ENCODE results near the gene DNAH1.

DNAH1 gene

DNA sequence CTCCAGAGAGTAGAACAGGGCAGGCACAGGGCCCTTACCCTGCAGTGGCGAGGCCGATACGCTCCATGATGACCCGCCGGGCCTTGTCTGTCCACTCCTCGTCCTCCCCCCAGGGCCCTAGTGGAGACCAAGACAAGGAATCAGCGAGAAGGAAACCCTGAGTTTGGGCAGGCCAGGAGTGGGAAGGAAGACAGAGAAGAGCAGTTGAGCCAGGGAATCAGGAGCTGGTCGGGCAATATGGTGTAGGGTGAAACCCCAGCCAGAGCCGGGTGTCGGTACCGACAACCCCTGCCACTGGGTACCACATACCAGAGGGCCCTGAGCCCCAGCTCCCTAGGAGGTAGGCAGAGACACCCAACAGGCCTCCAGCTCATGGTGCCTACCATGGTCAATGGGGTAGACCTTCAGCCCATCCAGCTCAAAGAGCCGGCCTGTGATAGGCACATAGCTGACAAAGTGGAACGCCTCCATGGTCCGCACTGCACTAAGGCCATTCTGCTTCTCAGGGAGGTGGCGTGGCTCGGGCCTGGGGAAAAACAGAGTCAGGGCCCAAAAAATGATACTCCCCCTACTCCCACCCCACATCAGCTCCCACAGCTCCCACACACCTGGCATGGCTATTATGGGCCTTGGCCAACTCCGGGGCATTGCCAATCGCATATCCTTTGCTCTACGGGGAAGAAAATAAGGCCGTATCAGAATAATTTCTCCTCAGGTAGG is 90.8 kb downstream of the DNAH1 start:
- ATAC-seq (ENCODE audit: low read depth) (no peak), DNase-seq (ENCODE audit: low spot score) (peak; percentile 47)
- H3K27ac ChIP-seq (ENCODE audit: poor library complexity, severe bottlenecking): peak overlapping the region; percentile 94
- no peaks in the 10 kb centered on the region for H3K27me3 ChIP-seq (ENCODE audit: insufficient read depth, poor library complexity, severe bottlenecking)
- H3K36me3 ChIP-seq (ENCODE audit: low read depth): peaks cover 67% of the 10 kb centered on the region
- H3K4me3 ChIP-seq (ENCODE audit: severe bottlenecking): no peak overlapping the region
- no peaks in the 10 kb centered on the region for H3K9me3 ChIP-seq (ENCODE audit: severe bottlenecking)
- no peak for TF ChIP-seq CTCF (IDR thresholded peaks at IDR 0.05; ENCODE audit: poor library complexity, severe bottlenecking)
- peaks cover 23% of the 10 kb centered on the region for H3K4me1 ChIP-seq (ENCODE audit: insufficient read depth, poor library complexity, severe bottlenecking)

DNA sequence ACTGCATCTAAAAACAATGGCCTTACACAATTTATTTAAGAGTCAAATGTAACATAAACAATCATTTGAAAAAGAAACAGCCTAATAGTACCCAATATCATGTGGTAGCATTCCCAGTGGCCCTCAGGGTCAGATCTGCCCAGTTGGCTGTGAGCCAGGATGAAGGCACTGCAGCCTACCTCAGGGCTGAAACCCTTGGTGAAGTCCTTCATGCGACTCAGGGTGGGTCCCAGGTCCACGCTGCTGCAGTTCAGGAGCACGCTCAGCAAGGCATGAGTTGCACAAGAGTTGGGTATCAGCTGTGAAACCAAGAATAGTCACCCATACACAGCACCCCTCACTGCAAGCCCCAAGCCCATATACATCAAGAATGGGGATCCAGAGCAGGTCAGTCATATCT is 91.7 kb downstream of the DNAH1 start:
- H3K4me1 ChIP-seq (ENCODE audit: insufficient read depth, poor library complexity, severe bottlenecking): peaks cover 23% of the 10 kb centered on the region
- no peak overlapping the region for H3K4me3 ChIP-seq (ENCODE audit: severe bottlenecking)
- peak overlapping the region; percentile 94 for H3K27ac ChIP-seq (ENCODE audit: poor library complexity, severe bottlenecking)
- no peaks in the 10 kb centered on the region for H3K9me3 ChIP-seq (ENCODE audit: severe bottlenecking)
- TF ChIP-seq CTCF (IDR thresholded peaks at IDR 0.05; ENCODE audit: poor library complexity, severe bottlenecking): no peak
- H3K27me3 ChIP-seq (ENCODE audit: insufficient read depth, poor library complexity, severe bottlenecking): no peaks in the 10 kb centered on the region
- DNase-seq (ENCODE audit: low spot score): peak; percentile 30
- no peak for ATAC-seq (ENCODE audit: low read depth)
- peaks cover 59% of the 10 kb centered on the region for H3K36me3 ChIP-seq (ENCODE audit: low read depth)

- peak overlapping the region; percentile 94 for H3K27ac ChIP-seq (ENCODE audit: poor library complexity, severe bottlenecking)
- DNase-seq (ENCODE audit: low spot score) (peak; percentile 14), ATAC-seq (ENCODE audit: low read depth) (no peak)
- peaks cover 52% of the 10 kb centered on the region for H3K36me3 ChIP-seq (ENCODE audit: low read depth)
- TF ChIP-seq CTCF (IDR thresholded peaks at IDR 0.05; ENCODE audit: poor library complexity, severe bottlenecking): no peak
- no peaks in the 10 kb centered on the region for H3K9me3 ChIP-seq (ENCODE audit: severe bottlenecking)
- no peaks in the 10 kb centered on the region for H3K27me3 ChIP-seq (ENCODE audit: insufficient read depth, poor library complexity, severe bottlenecking)
- H3K4me3 ChIP-seq (ENCODE audit: severe bottlenecking): no peak overlapping the region
- peaks cover 23% of the 10 kb centered on the region for H3K4me1 ChIP-seq (ENCODE audit: insufficient read depth, poor library complexity, severe bottlenecking)
Measured at GRCh38 chr3:52408466-52408865, 92.3 kb downstream of the DNAH1 start.

GRCh38 chr3:52415800-52416199 is 99.7 kb downstream of the DNAH1 start:
- no peaks in the 10 kb centered on the region for H3K4me1 ChIP-seq (ENCODE audit: insufficient read depth, poor library complexity, severe bottlenecking)
- H3K27ac ChIP-seq (ENCODE audit: poor library complexity, severe bottlenecking): no peak overlapping the region
- ATAC-seq (ENCODE audit: low read depth) (no peak), DNase-seq (ENCODE audit: low spot score) (no peak)
- H3K27me3 ChIP-seq (ENCODE audit: insufficient read depth, poor library complexity, severe bottlenecking): no peaks in the 10 kb centered on the region
- no peak overlapping the region for H3K4me3 ChIP-seq (ENCODE audit: severe bottlenecking)
- H3K36me3 ChIP-seq (ENCODE audit: low read depth): no peaks in the 10 kb centered on the region; the same call in 1 of the 2 replicates
- H3K9me3 ChIP-seq (ENCODE audit: severe bottlenecking): no peaks in the 10 kb centered on the region
- no peak for TF ChIP-seq CTCF (IDR thresholded peaks at IDR 0.05; ENCODE audit: poor library complexity, severe bottlenecking)

- no peak overlapping the region for H3K4me3 ChIP-seq (ENCODE audit: severe bottlenecking)
- no peak for TF ChIP-seq CTCF (IDR thresholded peaks at IDR 0.05; ENCODE audit: poor library complexity, severe bottlenecking)
- H3K36me3 ChIP-seq (ENCODE audit: low read depth): no peaks in the 10 kb centered on the region; the same call in 1 of the 2 replicates
- ATAC-seq (ENCODE audit: low read depth) (no peak), DNase-seq (ENCODE audit: low spot score) (peak; percentile 7)
- no peaks in the 10 kb centered on the region for H3K9me3 ChIP-seq (ENCODE audit: severe bottlenecking)
- H3K27me3 ChIP-seq (ENCODE audit: insufficient read depth, poor library complexity, severe bottlenecking): no peaks in the 10 kb centered on the region
- no peak overlapping the region for H3K27ac ChIP-seq (ENCODE audit: poor library complexity, severe bottlenecking)
- H3K4me1 ChIP-seq (ENCODE audit: insufficient read depth, poor library complexity, severe bottlenecking): no peaks in the 10 kb centered on the region
Measured at GRCh38 chr3:52420388-52420787, 104.3 kb downstream of the DNAH1 start.

Data from RWPE2 (cell line).